ENCODE results near the gene SMIM11. TPM values are rescaled to one million over a fixed set of nuclear protein-coding genes. Genes with fewer than 3 reads are reported as not detected.
A peak's percentile ranks its signal among the peaks of the same experiment; 100 is the strongest.

The SMIM11 gene
- total RNA-seq, 5 donors from 2014 or later (not counting 1 experiment from before 2014, with no cell fraction given): 7.1 to 11.7 (median 8.3) TPM

DNA sequence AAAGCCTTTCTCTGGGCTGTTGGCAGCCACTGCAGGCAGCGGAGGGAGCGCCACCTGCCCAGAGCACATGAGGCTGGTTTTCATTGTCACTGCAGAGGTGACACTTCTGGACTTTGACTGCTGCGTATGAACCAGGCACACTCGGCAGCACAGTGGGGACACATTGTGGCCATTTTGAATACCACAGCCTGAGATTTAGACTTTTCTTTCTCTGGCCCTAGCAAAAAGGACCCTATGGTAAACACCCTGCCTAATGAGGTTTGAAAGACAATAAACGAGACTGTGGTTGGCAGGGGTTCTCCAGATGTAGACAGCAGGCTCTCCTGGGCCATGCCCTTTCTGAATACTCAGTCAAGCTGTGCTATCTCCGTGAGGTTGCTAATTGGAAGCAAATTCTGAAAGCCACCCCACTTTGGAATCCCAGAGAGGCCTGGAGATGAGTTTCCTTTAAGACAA, 23.5 kb upstream of the SMIM11 start:
- H3K4me3 ChIP-seq (ENCODE audit: control insufficient read depth in 1 of 2, extremely low read depth in 1 of 2, low read length in 1 of 2): no peak overlapping the region
- H3K4me1 ChIP-seq (ENCODE audit: control insufficient read depth in 1 of 2, extremely low read depth in 1 of 2, insufficient read depth in 2 of 2, low read length in 2 of 2): no peaks in the 10 kb centered on the region
- WGBS (ENCODE audit: insufficient coverage): 46% methylated on average over 4 of the region's 6 CpGs
- POLR2A ChIA-PET: no interaction called here
- H3K36me3 Mint-ChIP-seq: no peaks in the 10 kb centered on the region
- CTCF ChIA-PET: interaction anchor here in 1 of 2 donors (0.9 kb wide), 1 partner anchor 428 kb away, joined by 4 read pairs; no protein-coding TSS in a partner anchor
- no peaks in the 10 kb centered on the region for H3K9me3 Mint-ChIP-seq
- H3K27ac Mint-ChIP-seq: no peak overlapping the region
- no peaks in the 10 kb centered on the region for H3K9me3 ChIP-seq
- H3K27ac ChIP-seq (ENCODE audit: low read length): no peak overlapping the region
- H3K36me3 ChIP-seq (ENCODE audit: control insufficient read depth in 2 of 2, extremely low read depth in 1 of 2, insufficient read depth in 1 of 2, low read length in 1 of 2): no peaks in the 10 kb centered on the region
- peaks cover 0 to 8% (median 4%) of the 10 kb centered on the region in 3 donors for H3K4me1 Mint-ChIP-seq
- H3K27me3 Mint-ChIP-seq: peaks cover 17 to 26% of the 10 kb centered on the region in 2 donors
- ATAC-seq (replicated peaks in 1 of 4): peak in 3 of 4 experiments; percentile 20 to 61 (median 36)
- H3K4me3 Mint-ChIP-seq: no peak overlapping the region
- H3K27me3 ChIP-seq (replicated peaks in 1 of 2; ENCODE audit: control insufficient read depth in 2 of 2, extremely low read depth in 1 of 2, insufficient read depth in 2 of 2, low read length in 1 of 2): peaks cover 0 to 14% of the 10 kb centered on the region in 2 experiments
- peak in 6 of 35 experiments; percentile 2 to 45 (median 8) for DNase-seq

DNA sequence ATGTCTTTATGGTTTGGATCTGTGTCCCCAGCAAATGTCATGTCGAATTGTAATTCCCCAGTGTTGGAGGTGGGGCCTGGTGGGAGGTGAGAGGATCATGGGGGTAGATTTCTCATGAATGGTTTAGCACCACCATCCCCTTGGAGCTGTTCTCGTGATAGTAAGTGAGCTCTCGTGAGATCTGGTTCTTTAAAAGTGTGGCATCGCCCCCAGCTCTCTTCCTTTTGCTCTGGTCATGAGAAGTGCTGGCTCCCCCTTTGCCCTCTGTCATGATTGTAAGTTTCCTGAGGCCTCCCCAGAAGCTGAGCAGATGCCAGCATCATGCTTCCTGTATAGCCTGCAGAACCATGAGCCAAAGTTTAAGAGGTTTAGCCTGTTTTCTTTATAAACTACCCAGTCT, 22.8 kb upstream of the SMIM11 start:
- POLR2A ChIA-PET: no interaction called here
- H3K4me1 Mint-ChIP-seq: peaks cover 0 to 8% (median 4%) of the 10 kb centered on the region in 3 donors
- Histone ChIP-seq H3K9me3 (no peaks in the 10 kb centered on the region), H3K36me3 (ENCODE audit: control insufficient read depth in 2 of 2, extremely low read depth in 1 of 2, insufficient read depth in 1 of 2, low read length in 1 of 2) (no peaks in the 10 kb centered on the region), H3K4me1 (ENCODE audit: control insufficient read depth in 1 of 2, extremely low read depth in 1 of 2, insufficient read depth in 2 of 2, low read length in 2 of 2) (no peaks in the 10 kb centered on the region), H3K27me3 (replicated peaks in 1 of 2; ENCODE audit: control insufficient read depth in 2 of 2, extremely low read depth in 1 of 2, insufficient read depth in 2 of 2, low read length in 1 of 2) (peaks cover 0 to 14% of the 10 kb centered on the region in 2 experiments), H3K4me3 (ENCODE audit: control insufficient read depth in 1 of 2, extremely low read depth in 1 of 2, low read length in 1 of 2) (no peak overlapping the region), H3K27ac (ENCODE audit: low read length) (no peak overlapping the region)
- H3K9me3 Mint-ChIP-seq: no peaks in the 10 kb centered on the region
- peaks cover 17 to 27% of the 10 kb centered on the region in 2 donors for H3K27me3 Mint-ChIP-seq
- CTCF ChIA-PET: no interaction called here
- H3K36me3 Mint-ChIP-seq: no peaks in the 10 kb centered on the region
- H3K27ac Mint-ChIP-seq: no peak overlapping the region
- ATAC-seq (replicated peaks in 1 of 4) (no peak), DNase-seq (no peak)
- H3K4me3 Mint-ChIP-seq: no peak overlapping the region
- WGBS (ENCODE audit: insufficient coverage): 100% methylated on average over 2 of the region's 4 CpGs

GRCh38 chr21:34353182-34353581, 22.1 kb upstream of the SMIM11 start:
- Histone ChIP-seq H3K36me3 (ENCODE audit: control insufficient read depth in 2 of 2, extremely low read depth in 1 of 2, insufficient read depth in 1 of 2, low read length in 1 of 2) (no peaks in the 10 kb centered on the region), H3K4me3 (ENCODE audit: control insufficient read depth in 1 of 2, extremely low read depth in 1 of 2, low read length in 1 of 2) (no peak overlapping the region), H3K9me3 (no peaks in the 10 kb centered on the region), H3K27ac (ENCODE audit: low read length) (no peak overlapping the region), H3K27me3 (replicated peaks in 1 of 2; ENCODE audit: control insufficient read depth in 2 of 2, extremely low read depth in 1 of 2, insufficient read depth in 2 of 2, low read length in 1 of 2) (peaks cover 0 to 17% of the 10 kb centered on the region in 2 experiments), H3K4me1 (ENCODE audit: control insufficient read depth in 1 of 2, extremely low read depth in 1 of 2, insufficient read depth in 2 of 2, low read length in 2 of 2) (no peaks in the 10 kb centered on the region)
- Mint-ChIP-seq H3K4me3 (no peak overlapping the region), H3K36me3 (no peaks in the 10 kb centered on the region), H3K27me3 (peaks cover 17 to 25% of the 10 kb centered on the region in 2 donors), H3K9me3 (no peaks in the 10 kb centered on the region), H3K4me1 (peaks cover 0 to 4% (median 0%) of the 10 kb centered on the region in 3 donors), H3K27ac (no peak overlapping the region)
- no CpG with 5 or more reads among the region's 6 CpGs for WGBS (ENCODE audit: insufficient coverage)
- ATAC-seq (replicated peaks in 1 of 4) (no peak), DNase-seq (no peak)
- ChIA-PET CTCF (interaction anchor here in 1 of 2 donors (1.3 kb wide), 1 partner anchor 441 kb away, joined by 3 read pairs; no protein-coding TSS in a partner anchor), POLR2A (interaction anchor here in 1 of 2 donors (0.6 kb wide), 1 partner anchor 223 kb away, joined by 3 read pairs; no protein-coding TSS in a partner anchor)

GRCh38 chr21:34354836-34355235, 20.5 kb upstream of the SMIM11 start:
- H3K4me3 Mint-ChIP-seq: no peak overlapping the region
- H3K27me3 Mint-ChIP-seq: peaks cover 17 to 35% of the 10 kb centered on the region in 2 donors
- H3K27me3 ChIP-seq (replicated peaks in 1 of 2; ENCODE audit: control insufficient read depth in 2 of 2, extremely low read depth in 1 of 2, insufficient read depth in 2 of 2, low read length in 1 of 2): peaks cover 0 to 17% of the 10 kb centered on the region in 2 experiments
- 94% methylated on average over 2 of the region's 4 CpGs for WGBS (ENCODE audit: insufficient coverage)
- no peaks in the 10 kb centered on the region for H3K4me1 ChIP-seq (ENCODE audit: control insufficient read depth in 1 of 2, extremely low read depth in 1 of 2, insufficient read depth in 2 of 2, low read length in 2 of 2)
- DNase-seq (no peak), ATAC-seq (replicated peaks in 1 of 4) (no peak)
- ChIA-PET CTCF (interaction anchor here (0.5 to 0.9 kb wide), 3 partner anchors 365 to 434 kb away, joined by 3 to 6 read pairs (median 4); no protein-coding TSS in a partner anchor), POLR2A (no interaction called here)
- H3K27ac ChIP-seq (ENCODE audit: low read length): no peak overlapping the region
- H3K36me3 Mint-ChIP-seq: no peaks in the 10 kb centered on the region
- no peaks in the 10 kb centered on the region for H3K36me3 ChIP-seq (ENCODE audit: control insufficient read depth in 2 of 2, extremely low read depth in 1 of 2, insufficient read depth in 1 of 2, low read length in 1 of 2)
- peaks cover 0 to 4% (median 2%) of the 10 kb centered on the region in 3 donors for H3K9me3 Mint-ChIP-seq
- H3K27ac Mint-ChIP-seq: no peak overlapping the region
- no peak overlapping the region for H3K4me3 ChIP-seq (ENCODE audit: control insufficient read depth in 1 of 2, extremely low read depth in 1 of 2, low read length in 1 of 2)
- H3K9me3 ChIP-seq: no peaks in the 10 kb centered on the region
- H3K4me1 Mint-ChIP-seq: peaks cover 0 to 4% (median 0%) of the 10 kb centered on the region in 3 donors

DNA sequence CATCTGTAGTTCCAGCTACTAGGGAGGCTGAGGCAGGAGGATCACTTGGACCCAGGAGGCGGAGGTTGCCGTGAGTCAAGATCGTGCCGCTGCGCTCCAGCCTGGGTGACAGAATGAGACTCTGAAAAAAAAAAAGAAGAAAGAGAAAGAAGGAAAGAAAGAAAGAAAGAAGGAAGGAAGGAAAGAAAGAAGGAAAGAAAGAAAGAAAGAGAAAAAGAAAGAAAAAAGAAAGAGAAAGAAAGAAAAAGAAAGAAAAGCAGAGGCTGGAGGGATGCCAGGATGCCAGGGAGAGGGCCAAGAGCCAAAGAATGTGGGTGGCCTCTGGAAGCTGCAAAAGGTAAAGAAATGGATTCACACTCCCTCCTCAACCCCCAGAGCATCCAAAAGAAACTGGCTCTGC, 19.7 kb upstream of the SMIM11 start:
- Mint-ChIP-seq H3K4me1 (peaks cover 0 to 4% (median 0%) of the 10 kb centered on the region in 3 donors), H3K36me3 (no peaks in the 10 kb centered on the region), H3K27ac (peak overlapping the region in 1 of 2 donors; percentile 31), H3K27me3 (peaks cover 20 to 36% of the 10 kb centered on the region in 2 donors), H3K9me3 (peaks cover 0 to 4% (median 2%) of the 10 kb centered on the region in 3 donors), H3K4me3 (no peak overlapping the region)
- no peaks in the 10 kb centered on the region for H3K9me3 ChIP-seq
- ATAC-seq (replicated peaks in 1 of 4) (no peak), DNase-seq (no peak)
- CTCF ChIA-PET: interaction anchor here in 1 of 2 donors (0.7 kb wide), 1 partner anchor 366 kb away, joined by 3 read pairs; no protein-coding TSS in a partner anchor
- H3K36me3 ChIP-seq (ENCODE audit: control insufficient read depth in 2 of 2, extremely low read depth in 1 of 2, insufficient read depth in 1 of 2, low read length in 1 of 2): no peaks in the 10 kb centered on the region
- peaks cover 0 to 20% of the 10 kb centered on the region in 2 experiments for H3K27me3 ChIP-seq (replicated peaks in 1 of 2; ENCODE audit: control insufficient read depth in 2 of 2, extremely low read depth in 1 of 2, insufficient read depth in 2 of 2, low read length in 1 of 2)
- WGBS (ENCODE audit: insufficient coverage): 100% methylated on average over 3 of the region's 5 CpGs
- H3K27ac ChIP-seq (ENCODE audit: low read length): no peak overlapping the region
- H3K4me1 ChIP-seq (ENCODE audit: control insufficient read depth in 1 of 2, extremely low read depth in 1 of 2, insufficient read depth in 2 of 2, low read length in 2 of 2): no peaks in the 10 kb centered on the region
- H3K4me3 ChIP-seq (ENCODE audit: control insufficient read depth in 1 of 2, extremely low read depth in 1 of 2, low read length in 1 of 2): no peak overlapping the region
- POLR2A ChIA-PET: no interaction called here

GRCh38 chr21:34357889-34358288, 17.4 kb upstream of the SMIM11 start:
- no peaks in the 10 kb centered on the region for H3K9me3 ChIP-seq
- Mint-ChIP-seq H3K27me3 (peaks cover 24 to 41% of the 10 kb centered on the region in 2 donors), H3K36me3 (no peaks in the 10 kb centered on the region), H3K9me3 (peaks cover 0 to 4% (median 2%) of the 10 kb centered on the region in 3 donors), H3K4me3 (no peak overlapping the region), H3K27ac (no peak overlapping the region), H3K4me1 (peaks cover 6 to 10% (median 8%) of the 10 kb centered on the region in 3 donors)
- H3K36me3 ChIP-seq (ENCODE audit: control insufficient read depth in 2 of 2, extremely low read depth in 1 of 2, insufficient read depth in 1 of 2, low read length in 1 of 2): no peaks in the 10 kb centered on the region
- no peak overlapping the region for H3K27ac ChIP-seq (ENCODE audit: low read length)
- DNase-seq: no peak
- peaks cover 0 to 29% of the 10 kb centered on the region in 2 experiments for H3K27me3 ChIP-seq (replicated peaks in 1 of 2; ENCODE audit: control insufficient read depth in 2 of 2, extremely low read depth in 1 of 2, insufficient read depth in 2 of 2, low read length in 1 of 2)
- ChIA-PET CTCF (interaction anchor here in 1 of 2 donors (3.4 kb wide), 1 partner anchor 10 kb away, joined by 11 read pairs; no protein-coding TSS in a partner anchor), POLR2A (interaction anchor here in 1 of 2 donors (0.6 kb wide), 1 partner anchor 415 kb away, joined by 4 read pairs; no protein-coding TSS in a partner anchor)
- WGBS (ENCODE audit: insufficient coverage): 86% methylated on average over 1 of the region's 2 CpGs
- ATAC-seq (replicated peaks in 1 of 4): no peak
- H3K4me3 ChIP-seq (ENCODE audit: control insufficient read depth in 1 of 2, extremely low read depth in 1 of 2, low read length in 1 of 2): no peak overlapping the region
- H3K4me1 ChIP-seq (ENCODE audit: control insufficient read depth in 1 of 2, extremely low read depth in 1 of 2, insufficient read depth in 2 of 2, low read length in 2 of 2): peaks cover 0 to 3% of the 10 kb centered on the region in 2 experiments

Data from T-cell (primary cell).